ENCODE data around the gene PRDM4.
A peak's percentile ranks its signal among the peaks of the same experiment; 100 is the strongest.

Gene PRDM4

DNA sequence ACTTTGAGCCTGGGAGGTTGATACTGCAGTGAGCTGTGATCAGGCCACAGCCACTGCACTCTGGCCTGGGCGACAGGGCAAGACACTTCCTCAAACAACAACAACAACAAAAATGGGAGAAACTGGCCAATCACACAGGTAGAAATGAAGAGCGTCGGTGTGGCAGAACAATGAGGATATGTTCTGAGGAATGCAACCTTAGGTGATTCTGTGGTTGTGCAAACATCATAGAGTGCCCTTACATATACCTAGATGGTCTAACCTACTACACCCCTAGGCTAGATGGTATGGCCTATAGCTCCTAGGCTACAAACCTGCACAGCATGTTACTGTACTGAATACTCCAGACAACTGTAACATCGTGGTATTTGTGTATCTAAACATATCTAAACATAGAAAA lies 3.7 kb upstream of the PRDM4 start:
- no peak for DNase-seq (ENCODE audit: low read depth in 1 of 2, low spot score in 1 of 2)
- TF ChIP-seq GABPA (IDR thresholded peaks at IDR 0.05; ENCODE audit: low read depth) (no peak), SPI1 (IDR thresholded peaks at IDR 0.05; ENCODE audit: borderline replicate concordance, low read depth) (no peak), POLR2AphosphoS5 (IDR thresholded peaks at IDR 0.05; ENCODE audit: low read depth) (no peak)
- TF ChIP-seq, protein P1, sequence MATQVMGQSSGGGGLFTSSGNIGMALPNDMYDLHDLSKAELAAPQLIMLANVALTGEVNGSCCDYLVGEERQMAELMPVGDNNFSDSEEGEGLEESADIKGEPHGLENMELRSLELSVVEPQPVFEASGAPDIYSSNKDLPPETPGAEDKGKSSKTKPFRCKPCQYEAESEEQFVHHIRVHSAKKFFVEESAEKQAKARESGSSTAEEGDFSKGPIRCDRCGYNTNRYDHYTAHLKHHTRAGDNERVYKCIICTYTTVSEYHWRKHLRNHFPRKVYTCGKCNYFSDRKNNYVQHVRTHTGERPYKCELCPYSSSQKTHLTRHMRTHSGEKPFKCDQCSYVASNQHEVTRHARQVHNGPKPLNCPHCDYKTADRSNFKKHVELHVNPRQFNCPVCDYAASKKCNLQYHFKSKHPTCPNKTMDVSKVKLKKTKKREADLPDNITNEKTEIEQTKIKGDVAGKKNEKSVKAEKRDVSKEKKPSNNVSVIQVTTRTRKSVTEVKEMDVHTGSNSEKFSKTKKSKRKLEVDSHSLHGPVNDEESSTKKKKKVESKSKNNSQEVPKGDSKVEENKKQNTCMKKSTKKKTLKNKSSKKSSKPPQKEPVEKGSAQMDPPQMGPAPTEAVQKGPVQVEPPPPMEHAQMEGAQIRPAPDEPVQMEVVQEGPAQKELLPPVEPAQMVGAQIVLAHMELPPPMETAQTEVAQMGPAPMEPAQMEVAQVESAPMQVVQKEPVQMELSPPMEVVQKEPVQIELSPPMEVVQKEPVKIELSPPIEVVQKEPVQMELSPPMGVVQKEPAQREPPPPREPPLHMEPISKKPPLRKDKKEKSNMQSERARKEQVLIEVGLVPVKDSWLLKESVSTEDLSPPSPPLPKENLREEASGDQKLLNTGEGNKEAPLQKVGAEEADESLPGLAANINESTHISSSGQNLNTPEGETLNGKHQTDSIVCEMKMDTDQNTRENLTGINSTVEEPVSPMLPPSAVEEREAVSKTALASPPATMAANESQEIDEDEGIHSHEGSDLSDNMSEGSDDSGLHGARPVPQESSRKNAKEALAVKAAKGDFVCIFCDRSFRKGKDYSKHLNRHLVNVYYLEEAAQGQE (IDR thresholded peaks at IDR 0.05; ENCODE audit: insufficient replicate concordance, low read depth), result no peak
- TF ChIP-seq, protein P2, sequence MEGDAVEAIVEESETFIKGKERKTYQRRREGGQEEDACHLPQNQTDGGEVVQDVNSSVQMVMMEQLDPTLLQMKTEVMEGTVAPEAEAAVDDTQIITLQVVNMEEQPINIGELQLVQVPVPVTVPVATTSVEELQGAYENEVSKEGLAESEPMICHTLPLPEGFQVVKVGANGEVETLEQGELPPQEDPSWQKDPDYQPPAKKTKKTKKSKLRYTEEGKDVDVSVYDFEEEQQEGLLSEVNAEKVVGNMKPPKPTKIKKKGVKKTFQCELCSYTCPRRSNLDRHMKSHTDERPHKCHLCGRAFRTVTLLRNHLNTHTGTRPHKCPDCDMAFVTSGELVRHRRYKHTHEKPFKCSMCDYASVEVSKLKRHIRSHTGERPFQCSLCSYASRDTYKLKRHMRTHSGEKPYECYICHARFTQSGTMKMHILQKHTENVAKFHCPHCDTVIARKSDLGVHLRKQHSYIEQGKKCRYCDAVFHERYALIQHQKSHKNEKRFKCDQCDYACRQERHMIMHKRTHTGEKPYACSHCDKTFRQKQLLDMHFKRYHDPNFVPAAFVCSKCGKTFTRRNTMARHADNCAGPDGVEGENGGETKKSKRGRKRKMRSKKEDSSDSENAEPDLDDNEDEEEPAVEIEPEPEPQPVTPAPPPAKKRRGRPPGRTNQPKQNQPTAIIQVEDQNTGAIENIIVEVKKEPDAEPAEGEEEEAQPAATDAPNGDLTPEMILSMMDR (IDR thresholded peaks at IDR 0.05; ENCODE audit: insufficient read depth, low read length), result no peak
- Histone ChIP-seq H3K27ac (replicated peaks) (no peak overlapping the region), H3K4me3 (replicated peaks; ENCODE audit: insufficient read depth, low read length) (no peak overlapping the region), H3K27me3 (ENCODE audit: insufficient read depth, poor library complexity, severe bottlenecking) (no peaks in the 10 kb centered on the region)

DNA sequence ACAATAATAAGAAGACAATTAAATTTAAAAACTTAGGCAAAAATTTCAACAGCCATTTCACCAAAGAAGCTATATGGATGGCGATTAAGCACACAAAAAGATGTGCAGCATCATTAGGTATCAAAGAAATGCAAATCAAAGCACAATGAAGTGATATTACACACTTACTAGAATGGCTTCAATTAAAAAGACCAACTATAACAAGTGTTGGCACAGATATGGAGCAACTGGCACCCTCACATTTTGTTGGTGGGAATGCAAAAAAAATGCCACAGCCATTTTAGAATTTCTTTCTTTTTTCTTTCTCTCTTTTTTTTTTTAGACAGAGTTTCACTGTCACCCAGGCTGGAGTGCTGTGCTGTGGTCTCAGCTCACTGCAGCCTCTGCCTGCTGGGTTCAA lies 1.9 kb upstream of the PRDM4 start:
- Histone ChIP-seq H3K4me3 (replicated peaks; ENCODE audit: insufficient read depth, low read length) (no peak overlapping the region), H3K27me3 (ENCODE audit: insufficient read depth, poor library complexity, severe bottlenecking) (no peaks in the 10 kb centered on the region), H3K27ac (replicated peaks) (no peak overlapping the region)
- no peak for TF ChIP-seq SPI1 (IDR thresholded peaks at IDR 0.05; ENCODE audit: borderline replicate concordance, low read depth)
- TF ChIP-seq POLR2AphosphoS5 (IDR thresholded peaks at IDR 0.05; ENCODE audit: low read depth), result no peak
- TF ChIP-seq, protein P1 (IDR thresholded peaks at IDR 0.05; ENCODE audit: insufficient replicate concordance, low read depth), result no peak
- TF ChIP-seq, protein P2 (IDR thresholded peaks at IDR 0.05; ENCODE audit: insufficient read depth, low read length), result no peak
- TF ChIP-seq GABPA (IDR thresholded peaks at IDR 0.05; ENCODE audit: low read depth), result no peak
- DNase-seq (ENCODE audit: low read depth in 1 of 2, low spot score in 1 of 2), result no peak

DNA sequence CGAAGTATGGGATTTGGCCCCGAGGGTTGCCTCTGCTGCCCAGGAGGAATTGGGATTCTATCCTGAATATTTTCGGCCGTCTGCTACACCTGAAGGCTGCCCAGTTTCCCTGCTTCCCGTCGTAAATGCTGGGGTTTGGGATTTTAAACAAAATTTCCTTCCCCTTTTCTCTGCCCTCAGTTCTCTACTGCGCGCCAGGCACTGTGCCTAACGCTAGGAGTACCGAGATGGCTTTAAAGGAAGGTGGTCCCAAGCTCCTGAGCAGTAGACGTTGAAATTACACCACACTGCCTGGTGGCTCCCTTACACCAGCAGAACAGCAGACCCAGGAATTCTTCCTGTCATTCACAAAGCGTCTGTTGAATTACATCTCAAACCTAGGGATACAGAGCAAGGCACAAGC lies 566 bp upstream of the PRDM4 start:
- Histone ChIP-seq H3K4me3 (replicated peaks; ENCODE audit: insufficient read depth, low read length) (peak overlapping the region; percentile 63), H3K27ac (replicated peaks) (peak overlapping the region; percentile 68), H3K27me3 (ENCODE audit: insufficient read depth, poor library complexity, severe bottlenecking) (no peaks in the 10 kb centered on the region)
- DNase-seq (ENCODE audit: low read depth in 1 of 2, low spot score in 1 of 2), result no peak
- TF ChIP-seq, protein P2 (IDR thresholded peaks at IDR 0.05; ENCODE audit: insufficient read depth, low read length), result no peak
- no peak for TF ChIP-seq SPI1 (IDR thresholded peaks at IDR 0.05; ENCODE audit: borderline replicate concordance, low read depth)
- TF ChIP-seq, protein P1 (IDR thresholded peaks at IDR 0.05; ENCODE audit: insufficient replicate concordance, low read depth), result no peak
- no peak for TF ChIP-seq POLR2AphosphoS5 (IDR thresholded peaks at IDR 0.05; ENCODE audit: low read depth)
- TF ChIP-seq GABPA (IDR thresholded peaks at IDR 0.05; ENCODE audit: low read depth), result no peak

All from HL-60 (cell line).